Transverse colon (tissue), 4 donors: ENCODE measurements around the gene PRKG1. TPM values are rescaled to one million over a fixed set of nuclear protein-coding genes. Genes with fewer than 3 reads are reported as not detected.
A peak's percentile ranks its signal among the peaks of the same experiment; 100 is the strongest.

Source experiments
- DNase-seq: peaks from one replicate; pipeline ENCODE4 v3.0.0-alpha.2; 2019
- H3K27ac ChIP-seq, 4 donors: fragments of 200-600 bp; sonication (generic); 2 replicates each; pipeline ENCODE4 v1.5.1; 2016 to 2018; ENCODE audit warnings: inconsistent platforms in 4 of 4
- H3K27me3 ChIP-seq: fragments of 200-600 bp; sonication (generic); 2 replicates; pipeline ENCODE4 v1.5.1; 2017; ENCODE audit warnings: inconsistent platforms
- H3K36me3 ChIP-seq, 4 donors: fragments of 200-600 bp; sonication (generic); 2 replicates each; pipeline ENCODE4 v1.5.1; 2017 to 2019; ENCODE audit warnings: inconsistent platforms in 4 of 4
- H3K4me1 ChIP-seq, 4 donors: fragments of 200-600 bp; sonication (generic); 2 replicates each; pipeline ENCODE4 v1.5.1; 2017 to 2020; ENCODE audit warnings: inconsistent platforms in 4 of 4
- H3K4me3 ChIP-seq, 4 donors: fragments of 200-600 bp; sonication (generic); 1 replicate in 1 of 4; 2 replicates in 3 of 4; pipeline versions ENCODE4 v1.5.1 to v1.6.1; 2017 to 2019; ENCODE audit warnings: inconsistent platforms in 4 of 4
- H3K9me3 ChIP-seq, 2 donors: fragments of 200-600 bp; sonication (generic); 2 replicates each; pipeline ENCODE4 v1.5.1; 2017 to 2019; ENCODE audit warnings: inconsistent platforms in 2 of 2
- CTCF ChIP-seq, 5 experiments: fragments of 200-600 bp in 3 of 5; fragments of 450-650 bp in 2 of 5; sonication (generic) in 3 of 5; IDR thresholded peaks; 1 replicate in 2 of 5; 2 replicates in 3 of 5; pipeline ENCODE4 v1.5.1; 2016 to 2017; ENCODE audit warnings: antibody characterized with exemption in 5 of 5, inconsistent platforms in 3 of 5, mild to moderate bottlenecking in 2 of 5, moderate library complexity in 1 of 5
- EP300 ChIP-seq: sonication (generic); formaldehyde crosslinking; IDR thresholded peaks from one replicate; pipeline ENCODE4 v1.6.1; 2017; ENCODE audit warnings: antibody characterized with exemption, low read depth
- POLR2A ChIP-seq: fragments of 450-650 bp; IDR thresholded peaks from one replicate; pipeline ENCODE4 v1.6.1; 2016; ENCODE audit warnings: antibody characterized with exemption, mild to moderate bottlenecking, moderate library complexity
- POLR2AphosphoS5 ChIP-seq, 3 donors: sonication (generic); formaldehyde crosslinking; IDR thresholded peaks; one replicate each; pipeline ENCODE4 v1.6.1; 2016; ENCODE audit warnings: antibody characterized with exemption in 3 of 3
- WGBS, 2 donors: methylation state at CpG; one replicate each; pipeline ENCODE4 v1.1.5; 2018; ENCODE audit warnings: low coverage in 1 of 2; 5-methylcytosine and 5-hydroxymethylcytosine counted together
- in situ Hi-C, 4 donors: fragments of 200-750 bp; cut with MboI; loops; one replicate each; pipeline versions ENCODE4 v1.15.0 to v1.15.1; 2017; ENCODE audit warnings: low sequenced_read_pairs in 3 of 4, low pct_ligation_motif_present in 1 of 4, low pct_unique_long_range_greater_than_20kb in 1 of 4
- intact Hi-C: fragments of 100-400 bp; cut with DNase I; formaldehyde crosslinking; loops from one replicate; pipeline ENCODE4 v1.15.1; 2023; ENCODE audit warnings: low total_unique reads
- total RNA-seq, 4 donors: library from RNA; depleted of rRNA; stranded (reverse); fragments of >200 nt; gene quantifications; one replicate each; pipeline ENCODE4 v1.1.0, GENCODE V29; 2016

PRKG1 gene
- total RNA-seq, 4 donors from 2014 or later = 17.6 to 30.6 (median 26.9) TPM

GRCh38 chr10:51699475-51700227 is 625.4 kb downstream of the PRKG1 start, which contains the start of gene CSTF2T:
Gene CSTF2T, minus strand, starts transcription at chr10:51699595. Its CDS starts 46 bp downstream, at chr10:51699549.
- DNase-seq = peak; percentile 93
- peak; percentile 50 for TF ChIP-seq POLR2A
- peak; percentile 77 for TF ChIP-seq EP300
- TF ChIP-seq CTCF (IDR thresholded peaks at IDR 0.05) = no peak
- peak; percentile 63 to 80 (median 63) for TF ChIP-seq POLR2AphosphoS5 (IDR thresholded peaks at IDR 0.05)
- H3K27ac ChIP-seq = peak within 1 kb of the TSS; percentile 87 to 97 (median 94)
- H3K4me1 ChIP-seq = peaks cover 18 to 46% (median 31%) of the 10 kb centered on the region in 4 donors
- peak within 1 kb of the TSS; percentile 62 to 89 (median 83) for H3K4me3 ChIP-seq
- H3K9me3 ChIP-seq = no peaks in the 10 kb centered on the region
- no peaks in the 10 kb centered on the region for H3K27me3 ChIP-seq
- intact Hi-C loops = no loop called here
- WGBS, 2 donors = 1 to 2% methylated on average over 10 to 45 of the region's 45 CpGs
- in situ Hi-C loops = no loop called here
- H3K36me3 ChIP-seq = no peaks in the 10 kb centered on the region

- peak; percentile 17 for DNase-seq
- TF ChIP-seq EP300 (no peak), CTCF (IDR thresholded peaks at IDR 0.05) (no peak), POLR2A (no peak), POLR2AphosphoS5 (IDR thresholded peaks at IDR 0.05) (no peak)
- intact Hi-C loops = no loop called here
- Histone ChIP-seq H3K27me3 (no peaks in the 10 kb centered on the region), H3K4me1 (peaks cover 18 to 46% (median 30%) of the 10 kb centered on the region in 4 donors), H3K27ac (peak overlapping the region; percentile 87 to 97 (median 94)), H3K4me3 (peak overlapping the region; percentile 13 to 89 (median 76)), H3K9me3 (no peaks in the 10 kb centered on the region), H3K36me3 (no peaks in the 10 kb centered on the region)
- in situ Hi-C loops = no loop called here
- WGBS, 2 donors = 14 to 20% methylated on average over 8 to 12 of the region's 12 CpGs
Measured at GRCh38 chr10:51700228-51700817, 626.0 kb downstream of the PRKG1 start.

GRCh38 chr10:51705774-51706173 is 631.5 kb downstream of the PRKG1 start:
- no peaks in the 10 kb centered on the region for H3K9me3 ChIP-seq
- 66 to 75% methylated on average over 1 to 3 of the region's 3 CpGs for WGBS, 2 donors
- no peaks in the 10 kb centered on the region for H3K36me3 ChIP-seq
- no peak overlapping the region for H3K4me3 ChIP-seq
- intact Hi-C loops (no loop called here), in situ Hi-C loops (no loop called here)
- peak overlapping the region; percentile 21 to 73 (median 70) for H3K27ac ChIP-seq
- no peaks in the 10 kb centered on the region for H3K27me3 ChIP-seq
- TF ChIP-seq CTCF (IDR thresholded peaks at IDR 0.05) (no peak), POLR2A (no peak), POLR2AphosphoS5 (IDR thresholded peaks at IDR 0.05) (peak in 1 of 3 donors; percentile 9), EP300 (no peak)
- DNase-seq = no peak
- H3K4me1 ChIP-seq = peaks cover 0 to 13% (median 0%) of the 10 kb centered on the region in 4 donors

- peak; percentile 69 for DNase-seq
- H3K4me3 ChIP-seq = no peak overlapping the region
Measured at GRCh38 chr10:51706225-51706624, 631.9 kb downstream of the PRKG1 start.

More at GRCh38 chr10:51706225-51706624, 631.9 kb downstream of the PRKG1 start:
- intact Hi-C loops = no loop called here
- Histone ChIP-seq H3K27ac (peak overlapping the region; percentile 42 to 73 (median 70)), H3K4me1 (peaks cover 0 to 12% (median 0%) of the 10 kb centered on the region in 4 donors), H3K27me3 (no peaks in the 10 kb centered on the region), H3K9me3 (no peaks in the 10 kb centered on the region), H3K36me3 (no peaks in the 10 kb centered on the region)
- in situ Hi-C loops = no loop called here
- 65 to 74% methylated on average over 3 of the region's 3 CpGs for WGBS, 2 donors
- TF ChIP-seq POLR2A (no peak), POLR2AphosphoS5 (IDR thresholded peaks at IDR 0.05) (peak; percentile 32 to 79 (median 69))
